SIG-M5 treated with dmso at 0.1 percent for 504 hours (cell line): Measurements from ENCODE around the gene UNC5C.

ENCODE experiments used
- DNase-seq: peaks from one replicate; lab custom pipeline; 2025; ENCODE audit not compliant: unreplicated experiment; lab: John Stamatoyannopoulos, UW

UNC5C gene

DNA sequence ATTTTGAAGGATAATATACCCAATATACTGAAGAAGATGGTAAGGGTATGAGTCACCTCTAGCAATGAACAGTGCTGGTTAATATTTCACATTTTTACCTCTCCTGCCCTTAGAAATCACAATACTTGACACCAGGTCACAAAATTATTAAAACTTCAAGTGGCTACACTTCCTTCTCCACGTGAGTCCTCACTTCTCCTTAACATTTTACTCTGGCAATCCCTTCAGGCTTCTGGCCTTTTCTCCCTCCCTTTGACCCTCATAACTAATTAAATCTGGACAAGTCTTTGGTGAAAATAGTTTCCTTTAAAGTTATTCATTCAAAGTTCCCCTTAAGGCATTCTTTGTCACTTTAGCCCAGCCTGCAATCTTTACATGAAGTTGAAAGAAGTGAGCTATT, 190.4 kb downstream of the UNC5C start:
- no peak for DNase-seq

DNA sequence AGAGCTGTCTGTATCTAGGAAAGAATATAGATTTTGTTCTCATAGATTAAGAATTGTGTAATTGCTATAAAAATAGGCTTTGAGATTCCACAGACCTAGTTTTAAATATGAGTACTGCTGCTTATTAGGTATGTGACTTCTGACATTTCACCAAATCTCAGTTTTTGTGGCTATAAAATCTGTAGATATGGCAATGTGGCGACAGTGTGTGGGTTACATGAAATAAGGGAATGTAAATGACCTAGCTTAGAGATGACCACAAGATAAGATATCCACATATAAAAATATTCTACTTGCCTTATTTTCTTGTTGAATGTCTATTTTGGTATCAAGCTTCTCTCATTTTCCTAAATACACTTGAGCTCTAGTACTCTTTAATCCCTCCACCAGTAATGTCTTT, 193.8 kb downstream of the UNC5C start:
- no peak for DNase-seq

DNA sequence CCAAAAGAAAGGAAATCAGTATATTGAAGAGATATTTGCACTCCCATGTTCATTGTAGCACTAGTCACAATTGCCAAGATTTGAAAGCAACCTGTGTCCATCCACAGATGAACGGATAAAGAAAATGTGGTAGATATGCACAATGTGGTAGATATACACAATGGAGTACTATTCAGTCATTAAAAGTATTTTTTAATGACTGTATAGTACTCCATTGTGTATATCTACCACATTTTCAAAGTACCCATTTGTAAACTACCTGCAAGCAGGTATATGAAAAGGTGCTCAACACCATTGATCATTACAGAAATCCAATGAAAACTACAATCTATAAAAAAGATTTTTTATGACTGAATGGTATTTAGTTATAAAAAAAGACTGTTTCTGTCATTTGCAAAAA, 200.4 kb downstream of the UNC5C start:
- DNase-seq: no peak

DNA sequence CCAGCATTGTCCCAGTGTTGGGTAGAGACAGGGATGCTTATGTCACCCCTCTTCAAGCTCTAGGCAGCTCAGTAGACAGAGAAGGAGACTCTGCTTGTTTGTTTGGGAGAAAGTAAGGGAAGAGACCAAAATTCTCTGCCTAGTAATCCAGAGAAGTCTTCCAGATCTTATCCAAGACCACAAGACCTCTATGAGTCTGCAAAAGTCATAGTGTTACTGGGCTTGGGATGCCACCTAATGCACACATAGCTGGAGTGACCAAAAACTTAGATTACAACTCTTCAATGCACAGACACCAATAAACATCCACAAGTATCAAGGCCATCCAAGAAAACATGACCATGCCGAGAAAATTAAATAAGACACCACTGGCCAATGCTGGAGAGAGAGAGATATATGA, 205.5 kb downstream of the UNC5C start:
- DNase-seq: no peak

DNA sequence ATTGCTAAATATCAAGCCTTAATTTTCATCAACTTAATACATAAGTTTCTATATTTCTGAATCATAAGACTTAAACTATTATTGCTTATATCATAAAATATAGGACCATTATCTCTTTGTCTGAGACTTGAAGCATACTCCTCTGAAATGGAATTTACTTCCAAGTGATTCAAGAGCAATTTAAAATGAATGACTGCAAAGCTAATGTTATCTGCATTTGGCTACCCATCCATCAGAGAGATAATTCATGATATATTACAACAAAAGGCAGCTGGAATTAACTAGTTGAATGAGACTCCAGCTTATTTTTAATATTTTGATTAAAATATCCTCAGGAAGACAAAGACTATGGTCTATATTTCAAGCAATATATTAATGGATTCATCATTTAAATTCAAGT, 208.6 kb downstream of the UNC5C start:
- DNase-seq: no peak

DNA sequence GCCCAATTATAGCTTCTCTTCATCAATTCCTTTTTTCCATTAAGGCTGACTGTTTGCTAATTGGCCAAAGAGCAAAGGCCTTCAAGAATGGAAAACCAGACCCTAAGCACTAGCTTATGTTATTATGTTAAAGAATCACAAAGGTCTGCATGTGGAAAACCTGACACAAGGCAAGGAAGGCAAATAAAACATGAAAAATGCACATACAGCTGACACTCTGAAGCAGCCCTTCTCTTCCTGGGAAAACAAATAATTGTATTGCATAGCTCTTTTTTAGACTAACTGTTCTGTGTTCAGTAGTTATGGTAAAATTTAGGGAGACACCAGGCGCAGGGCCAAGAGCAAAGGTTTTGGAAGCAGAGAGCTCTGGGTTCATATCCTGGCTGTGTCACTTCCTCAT, 223.1 kb downstream of the UNC5C start:
- DNase-seq: no peak

DNA sequence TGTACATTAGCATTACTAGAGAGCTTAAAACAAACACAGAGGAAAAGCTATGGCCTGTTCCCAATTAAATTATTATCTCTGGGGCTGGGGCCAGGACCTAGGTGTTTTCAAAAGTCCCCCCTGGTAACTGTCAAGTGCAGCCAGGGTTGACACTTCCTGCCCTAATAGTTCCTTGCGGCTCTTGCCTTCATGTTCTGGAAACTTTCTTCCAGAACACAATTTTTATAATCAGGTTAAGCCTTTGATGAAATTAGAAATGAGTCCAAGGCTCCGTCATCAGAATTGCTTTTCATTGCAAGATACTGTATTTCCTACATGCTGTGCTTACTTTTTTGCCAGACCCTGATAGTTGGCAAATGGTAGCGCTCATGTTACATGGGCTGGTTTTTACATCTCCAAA, 229.6 kb downstream of the UNC5C start:
- DNase-seq: no peak

DNA sequence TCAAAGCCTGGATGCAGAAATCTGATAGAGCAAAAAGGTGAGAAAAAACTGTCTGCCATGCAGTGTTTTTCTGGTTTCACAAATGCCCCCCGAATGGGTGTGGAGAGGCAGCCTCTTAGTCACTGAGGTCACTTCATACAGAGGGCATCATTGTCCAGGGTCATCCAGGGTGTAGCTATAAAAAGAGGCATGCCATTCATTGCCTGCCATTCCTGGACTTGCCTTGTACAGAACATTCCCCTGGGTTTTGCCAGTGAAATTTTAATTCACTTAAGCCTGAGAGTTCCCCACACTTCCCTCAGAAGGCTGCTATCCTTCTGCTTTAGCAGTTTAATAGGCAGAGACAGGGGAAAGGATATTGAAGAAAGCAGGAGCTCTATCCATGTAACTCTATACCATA, 230.3 kb downstream of the UNC5C start:
- no peak for DNase-seq

DNA sequence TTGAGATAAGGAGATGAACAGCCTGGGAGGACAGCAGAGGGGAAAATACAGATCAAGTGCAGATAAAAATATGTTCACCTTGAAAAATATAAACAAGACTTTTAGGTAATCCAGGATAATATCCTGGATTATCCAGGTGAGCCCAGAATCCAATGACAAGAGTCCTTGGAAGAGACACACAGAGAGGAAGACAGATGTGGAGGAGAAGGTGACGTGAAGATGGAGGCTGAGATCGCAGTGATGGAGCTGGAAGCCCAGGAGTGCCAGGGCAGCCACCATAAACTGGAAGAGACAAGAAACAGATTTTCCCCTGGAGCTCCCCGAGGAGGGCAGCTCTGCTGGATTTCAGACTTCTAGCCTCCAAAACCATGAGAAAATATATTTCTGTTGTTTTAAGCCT, 230.7 kb downstream of the UNC5C start:
- DNase-seq: no peak

DNA sequence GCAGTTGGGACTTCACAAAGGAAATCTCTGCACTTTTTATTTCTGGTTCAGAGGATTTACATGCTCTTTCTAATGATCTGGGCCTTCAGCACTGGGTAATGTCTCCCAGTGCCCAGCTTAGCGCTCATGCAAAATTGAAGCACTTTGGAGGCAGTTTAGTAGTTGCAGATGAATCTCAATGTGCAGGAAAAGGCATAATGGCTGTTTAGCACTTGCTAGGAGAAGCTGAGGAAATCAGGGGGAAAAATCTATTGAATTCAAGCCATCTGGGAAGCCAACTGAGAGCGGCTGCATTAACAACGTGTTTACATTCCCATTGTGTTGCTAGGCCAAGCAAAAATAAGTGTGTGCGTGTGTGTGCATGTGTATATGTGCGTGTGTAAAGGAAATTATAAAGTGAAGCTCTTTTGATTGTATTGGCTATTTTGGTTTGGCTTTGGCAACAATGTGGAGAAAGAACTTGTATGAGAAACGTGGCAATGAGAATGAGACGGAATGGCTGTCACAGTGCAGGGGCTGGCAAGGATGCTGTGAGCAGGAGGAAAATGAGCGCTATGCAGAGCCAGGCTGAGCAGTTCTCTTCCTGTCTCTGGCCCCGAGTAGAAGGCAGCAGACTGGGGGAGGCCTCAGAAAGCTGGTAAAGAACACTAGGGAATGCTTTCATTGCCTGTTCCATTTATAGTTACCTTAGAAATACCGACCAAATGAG, 231.5 kb downstream of the UNC5C start:
- no peak for DNase-seq

DNA sequence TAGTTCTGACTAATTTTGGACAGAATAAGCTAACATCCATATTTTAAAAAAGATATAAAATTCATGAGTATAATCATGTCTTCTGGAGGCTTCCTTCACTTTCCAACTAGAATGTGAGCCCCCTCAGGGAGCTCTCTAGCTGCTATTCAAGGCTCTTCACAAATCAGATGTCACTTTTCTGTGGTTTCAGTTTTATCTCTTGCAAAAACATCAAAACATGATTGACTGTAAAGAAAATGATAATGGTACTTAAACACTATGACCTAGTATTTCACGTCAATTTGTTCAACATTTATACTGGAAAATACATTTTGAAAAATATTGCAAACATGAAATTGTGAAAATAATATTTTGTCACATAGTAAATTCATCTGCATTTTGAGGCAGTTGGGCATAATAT, 234.2 kb downstream of the UNC5C start:
- no peak for DNase-seq

DNA sequence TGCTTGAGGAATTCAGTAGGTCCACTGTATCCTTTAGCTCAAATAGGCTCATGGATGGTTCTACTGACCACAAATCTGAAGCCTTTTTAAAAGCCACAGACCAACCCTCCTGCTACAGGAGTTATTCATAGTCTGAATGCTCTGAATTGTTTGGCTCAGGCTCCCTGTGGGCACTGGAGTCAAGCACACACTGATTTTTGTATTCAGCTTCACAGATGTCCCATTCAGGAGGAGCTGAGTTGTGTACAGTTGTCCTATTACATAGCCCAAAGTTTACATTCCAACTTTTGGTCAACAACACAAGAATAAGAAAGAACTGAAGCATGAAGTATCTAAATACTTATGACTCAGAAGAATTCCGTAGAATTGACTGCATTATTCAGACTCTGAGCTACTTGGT, 243.9 kb downstream of the UNC5C start:
- peak; percentile 24 for DNase-seq

DNA sequence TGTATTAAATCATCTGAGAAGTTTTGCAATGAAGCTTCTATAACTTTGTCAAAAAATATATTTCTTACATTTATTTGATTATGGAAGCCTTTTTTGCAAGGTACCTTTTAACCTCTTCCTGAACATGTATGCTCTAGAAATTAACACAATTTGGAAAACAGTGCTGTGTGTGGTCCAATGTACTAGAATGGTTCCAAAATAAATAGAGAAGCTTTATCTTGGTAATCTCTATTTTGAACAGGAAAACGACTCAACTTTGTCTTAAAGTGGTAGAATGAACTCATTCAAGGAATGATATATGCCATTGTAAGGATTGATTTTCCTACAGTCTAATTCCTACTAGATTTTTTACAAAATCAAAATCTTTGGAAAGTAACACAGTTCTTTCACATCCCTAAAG, 248.5 kb downstream of the UNC5C start:
- no peak for DNase-seq

DNA sequence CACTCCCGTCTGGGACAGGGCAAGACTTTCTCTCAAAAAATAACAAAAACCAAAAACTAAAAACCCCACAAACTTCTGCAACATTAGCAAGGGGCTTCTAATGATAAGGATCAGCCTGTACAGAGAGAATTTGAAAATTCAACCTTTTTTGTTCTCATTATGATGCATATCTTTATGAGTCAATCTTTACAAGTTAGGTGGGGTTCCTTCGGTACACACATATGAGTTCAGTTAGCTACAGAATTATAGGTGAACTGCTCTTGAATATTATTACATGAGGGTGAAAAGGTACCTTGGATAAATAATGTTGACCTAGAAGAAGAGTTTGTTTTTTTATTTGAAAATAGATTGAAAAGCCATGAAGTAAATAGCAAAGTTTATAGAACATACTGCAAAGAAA, 252.7 kb downstream of the UNC5C start:
- DNase-seq: no peak

DNA sequence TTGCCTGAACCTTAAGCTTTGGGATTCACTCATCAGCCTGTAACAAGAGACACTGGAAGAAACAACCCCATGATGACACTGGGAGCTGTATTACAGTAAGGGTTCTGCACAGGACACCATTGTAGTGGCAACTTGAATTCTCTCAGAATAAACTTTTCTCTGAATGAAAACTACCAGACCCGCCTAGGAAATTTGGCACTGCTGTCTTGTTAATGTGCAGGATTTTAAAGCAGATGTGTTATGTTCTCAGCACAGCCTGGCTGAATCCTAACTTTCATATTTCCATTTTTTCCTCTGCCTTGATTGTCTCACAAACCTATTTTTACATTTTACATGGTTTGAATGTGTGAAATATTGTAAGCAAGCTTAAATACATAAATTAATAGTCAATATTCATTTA, 253.6 kb downstream of the UNC5C start:
- DNase-seq: no peak

DNA sequence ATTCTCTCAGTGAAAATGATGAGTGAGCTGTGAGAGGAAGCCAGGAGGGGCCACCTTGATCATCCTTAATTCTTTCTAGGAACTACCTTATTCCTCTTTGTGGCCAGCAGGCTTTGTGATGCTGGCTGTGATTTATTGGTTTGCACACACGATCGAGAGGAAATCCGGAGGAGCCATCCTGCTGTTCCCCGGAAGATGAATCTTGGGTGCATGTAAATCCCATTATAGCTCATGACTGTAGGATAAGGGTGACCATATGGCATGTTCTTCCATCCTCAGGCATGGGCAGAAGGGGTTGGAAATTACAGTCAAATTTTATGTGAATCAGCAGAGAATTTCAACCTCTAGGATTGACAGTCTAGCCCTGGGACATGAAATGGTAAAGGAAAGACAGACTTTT, 254.5 kb downstream of the UNC5C start:
- no peak for DNase-seq

DNA sequence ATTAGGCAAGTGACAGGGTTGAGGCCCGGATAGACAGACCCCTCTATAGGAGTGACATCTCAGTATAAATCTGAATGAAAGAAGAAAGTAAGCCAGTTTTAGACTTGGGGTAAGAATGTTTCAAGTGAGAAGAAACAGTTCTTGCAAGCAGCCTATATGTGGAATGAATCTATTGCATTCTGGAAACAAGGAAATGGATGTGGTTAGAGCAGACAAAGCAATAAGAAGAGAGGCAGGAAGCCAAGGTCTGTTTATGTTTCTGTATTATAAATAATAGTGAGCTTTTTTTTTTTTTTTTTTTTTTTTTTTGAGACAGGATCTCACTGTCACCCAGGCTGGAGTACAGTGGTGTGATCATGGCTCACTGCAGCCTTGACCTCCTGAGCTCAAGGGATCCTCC, 255.8 kb downstream of the UNC5C start:
- DNase-seq: no peak

DNA sequence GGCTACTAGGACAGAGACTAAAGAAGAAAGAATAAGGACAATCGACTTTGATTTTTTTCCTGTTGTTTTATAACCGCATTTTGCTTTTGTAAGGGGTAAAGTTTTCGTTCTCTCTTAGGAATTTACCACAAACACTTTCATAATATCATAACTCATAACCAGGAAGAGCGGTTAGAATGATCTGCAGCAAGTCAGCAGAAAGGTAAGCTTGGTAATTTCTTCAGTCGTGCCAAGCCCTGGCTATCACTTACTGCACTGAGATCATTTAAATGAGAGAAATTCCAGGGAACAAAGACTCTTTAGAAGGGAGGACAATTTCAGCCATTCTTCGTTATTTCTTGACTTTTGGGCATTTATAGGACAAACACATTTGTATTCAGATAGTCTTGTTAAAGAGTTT, 258.1 kb downstream of the UNC5C start:
- DNase-seq: no peak

DNA sequence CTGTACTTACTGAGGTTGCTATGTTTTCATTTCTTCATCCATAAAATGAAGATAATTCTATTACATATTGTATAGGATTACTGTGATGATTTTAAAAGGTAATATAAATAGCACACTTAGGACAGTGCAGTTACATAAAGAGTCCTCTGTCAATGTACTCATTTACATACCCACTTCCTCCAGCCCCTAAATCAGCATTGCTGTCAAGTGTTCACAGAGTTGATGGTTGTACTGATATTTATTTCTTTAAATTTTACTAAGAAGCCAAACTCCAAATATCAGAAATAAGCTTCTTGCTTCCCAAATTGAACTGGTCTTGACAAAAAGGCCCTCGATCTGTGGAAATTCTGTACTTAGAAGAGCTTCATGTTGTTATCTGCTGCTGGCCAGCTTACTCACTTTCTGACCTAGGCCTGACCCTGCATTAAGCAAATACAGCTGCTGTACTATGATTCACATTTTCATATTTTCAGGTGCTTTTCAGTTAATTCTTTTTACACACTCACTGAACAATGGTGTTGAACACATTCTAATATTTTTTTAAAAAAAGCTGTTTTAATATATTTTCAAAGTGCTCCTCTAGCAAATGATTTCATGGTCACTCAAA, 259.6 kb downstream of the UNC5C start:
- no peak for DNase-seq

DNA sequence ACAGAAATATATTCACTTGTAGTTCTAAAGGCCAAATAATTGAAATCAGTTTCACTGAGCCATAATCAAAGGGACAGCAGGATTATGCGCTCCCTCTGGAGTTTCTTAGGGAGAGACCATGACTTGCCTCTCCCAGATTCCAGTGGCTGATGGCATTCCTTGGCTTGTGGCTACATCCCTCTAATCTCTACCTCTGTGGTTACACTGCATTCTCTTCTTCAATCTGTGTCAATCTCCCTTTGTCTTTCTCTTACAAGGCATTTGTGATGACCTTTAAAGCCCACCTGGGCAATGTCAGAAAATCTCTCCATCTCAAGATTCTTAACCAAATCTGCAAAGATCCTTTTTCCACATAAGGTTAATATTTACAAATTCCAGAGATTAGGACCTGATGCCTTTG, 260.2 kb downstream of the UNC5C start:
- no peak for DNase-seq

DNA sequence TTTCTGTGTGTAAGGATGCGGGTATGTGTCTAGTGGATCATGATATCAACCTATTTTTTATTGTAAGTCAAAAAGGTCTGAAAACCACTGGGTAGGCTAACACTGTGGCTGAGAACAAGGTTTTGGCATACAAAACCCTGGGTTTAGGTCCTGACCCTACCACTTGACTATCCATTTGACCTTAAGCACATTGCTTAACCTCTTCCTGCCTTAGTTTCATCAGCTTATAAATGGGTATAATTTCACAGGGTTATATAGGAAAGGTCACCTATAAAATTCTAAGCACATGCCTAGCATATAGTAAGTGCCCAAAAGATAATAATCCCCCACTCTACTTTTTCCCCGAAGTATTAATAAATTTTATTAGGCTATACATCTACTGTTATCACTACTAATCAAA, 263.0 kb downstream of the UNC5C start:
- DNase-seq: no peak

DNA sequence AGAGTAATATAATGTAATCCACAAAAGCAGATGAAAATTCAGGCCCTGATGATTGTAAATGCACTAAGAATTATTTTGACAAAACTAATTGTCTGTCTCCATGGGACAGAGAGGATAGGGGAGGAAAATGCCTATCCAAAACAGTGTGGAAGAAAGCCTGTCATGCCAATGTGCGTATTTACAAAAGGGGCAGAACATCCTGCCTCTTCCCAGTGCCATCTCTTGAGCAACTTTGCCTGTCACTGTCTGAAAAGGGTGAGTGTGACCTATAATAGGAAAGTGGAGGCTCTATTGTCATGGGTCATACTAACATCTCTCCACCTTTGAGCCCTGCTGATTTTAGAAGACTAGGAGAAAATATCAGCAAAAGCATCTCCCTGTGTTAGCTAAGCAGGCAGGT, 264.1 kb downstream of the UNC5C start:
- DNase-seq: no peak

DNA sequence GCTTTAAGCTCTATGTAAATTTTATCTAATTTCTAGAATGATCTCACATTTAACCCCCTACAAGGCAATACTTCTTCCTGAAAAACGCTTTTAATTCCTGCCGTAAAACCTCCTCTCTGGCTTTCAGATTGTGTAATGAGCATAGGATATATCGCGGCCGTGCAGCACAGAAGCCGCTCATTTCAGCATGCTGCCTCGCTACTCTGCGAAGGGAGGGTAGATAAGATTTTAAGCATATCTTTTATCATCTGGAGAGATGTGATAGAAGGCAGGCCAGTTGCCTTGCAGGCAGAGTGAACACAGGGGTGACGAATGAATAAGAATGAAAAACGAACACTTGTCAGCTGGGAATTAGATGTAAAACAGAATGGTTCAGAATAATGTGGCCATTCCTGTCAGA, 265.5 kb downstream of the UNC5C start:
- no peak for DNase-seq
